Mesenchymal stem cell (in vitro differentiated cells and primary cell): ENCODE results near the gene ZNF280B.

ENCODE experiments used
- DNase-seq: peaks from one replicate; pipeline ENCODE4 v3.0.0-alpha.2; 2013
- H2AFZ ChIP-seq: one replicate; pipeline ENCODE4 v1.6.1; 2013; ENCODE audit warnings: low read depth, mild to moderate bottlenecking, control low read depth, inconsistent platforms, low read length, moderate library complexity
- H2AK5ac ChIP-seq: 2 replicates; pipeline ENCODE4 v1.6.1; 2013; ENCODE audit warnings: low read length, moderate library complexity, mild to moderate bottlenecking, inconsistent platforms; ENCODE audit not compliant: severe bottlenecking
- H2BK120ac ChIP-seq: one replicate; pipeline ENCODE4 v1.6.1; 2013; ENCODE audit warnings: low read depth, mild to moderate bottlenecking, inconsistent platforms, low read length, moderate library complexity
- H2BK12ac ChIP-seq, 2 experiments: one replicate each; pipeline ENCODE4 v1.6.1; 2013; ENCODE audit warnings: inconsistent platforms in 2 of 2, low read length in 2 of 2, mild to moderate bottlenecking in 2 of 2, moderate library complexity in 2 of 2, control low read depth in 1 of 2
- H2BK15ac ChIP-seq: one replicate; pipeline ENCODE4 v1.6.1; 2013; ENCODE audit warnings: mild to moderate bottlenecking, low read depth, inconsistent platforms; ENCODE audit not compliant: poor library complexity, severe bottlenecking
- H2BK5ac ChIP-seq: 2 replicates; pipeline ENCODE4 v1.6.1; 2013; ENCODE audit warnings: low read depth, mild to moderate bottlenecking, low read length, control low read depth, inconsistent platforms; ENCODE audit not compliant: poor library complexity, severe bottlenecking
- H3K14ac ChIP-seq, 2 experiments: one replicate each; pipeline ENCODE4 v1.6.1; 2013; ENCODE audit warnings: inconsistent platforms in 2 of 2, low read length in 2 of 2, control low read depth in 1 of 2, mild to moderate bottlenecking in 1 of 2, moderate library complexity in 1 of 2
- H3K18ac ChIP-seq, 2 experiments: one replicate each; pipeline ENCODE4 v1.6.1; 2013; ENCODE audit warnings: inconsistent platforms in 2 of 2, low read length in 2 of 2, control low read depth in 1 of 2, low read depth in 1 of 2, mild to moderate bottlenecking in 1 of 2
- H3K23ac ChIP-seq, 2 experiments: one replicate each; pipeline ENCODE4 v1.6.1; 2013; ENCODE audit warnings: inconsistent platforms in 2 of 2, low read length in 2 of 2, mild to moderate bottlenecking in 2 of 2, moderate library complexity in 2 of 2, control low read depth in 1 of 2
- H3K27ac ChIP-seq: 2 replicates; pipeline ENCODE4 v1.5.1; 2013; ENCODE audit warnings: mild to moderate bottlenecking, moderate library complexity, low read length, control low read depth, inconsistent platforms; ENCODE audit not compliant: poor library complexity, severe bottlenecking
- H3K27me3 ChIP-seq, 2 experiments: 2 replicates each; pipeline versions ENCODE4 v1.6.1 to v1.7.0; 2013; ENCODE audit warnings: low read length in 2 of 2, mild to moderate bottlenecking in 2 of 2, moderate library complexity in 2 of 2, control low read depth in 1 of 2, inconsistent platforms in 1 of 2; ENCODE audit not compliant: control insufficient read depth in 1 of 2, insufficient read depth in 1 of 2
- H3K36me3 ChIP-seq, 2 experiments: 2 replicates each; pipeline versions ENCODE4 v1.6.1 to v1.7.0; 2013; ENCODE audit warnings: low read length in 2 of 2, control low read depth in 1 of 2, inconsistent platforms in 1 of 2, low read depth in 1 of 2, mild to moderate bottlenecking in 1 of 2; ENCODE audit not compliant: insufficient read depth in 2 of 2, control insufficient read depth in 1 of 2
- H3K4ac ChIP-seq, 2 experiments: one replicate each; pipeline ENCODE4 v1.6.1; 2013; ENCODE audit warnings: inconsistent platforms in 2 of 2, low read length in 2 of 2, mild to moderate bottlenecking in 2 of 2, moderate library complexity in 2 of 2, control low read depth in 1 of 2, low read depth in 1 of 2
- H3K4me1 ChIP-seq: 2 replicates; pipeline ENCODE4 v1.6.1; 2013; ENCODE audit warnings: low read depth, low read length, control low read depth; ENCODE audit not compliant: control insufficient read depth, insufficient read depth
- H3K4me2 ChIP-seq: 2 replicates; pipeline ENCODE4 v1.6.1; 2013; ENCODE audit warnings: low read length, mild to moderate bottlenecking, inconsistent platforms; ENCODE audit not compliant: poor library complexity, severe bottlenecking
- H3K4me3 ChIP-seq, 2 experiments: 2 replicates each; pipeline versions ENCODE4 v1.5.1 to v1.7.0; 2013; ENCODE audit warnings: low read length in 2 of 2, mild to moderate bottlenecking in 2 of 2, control low read depth in 1 of 2, low read depth in 1 of 2; ENCODE audit not compliant: insufficient read depth in 1 of 2
- H3K79me1 ChIP-seq: replicated peaks from 2 replicates; pipeline ENCODE4 v1.6.1; 2013; ENCODE audit warnings: mild to moderate bottlenecking, control low read depth, low read length, inconsistent platforms; ENCODE audit not compliant: poor library complexity, severe bottlenecking
- H3K9ac ChIP-seq: 2 replicates; pipeline ENCODE4 v1.7.0; 2013; ENCODE audit warnings: mild to moderate bottlenecking, low read length, moderate library complexity
- H3K9me3 ChIP-seq: 2 replicates; pipeline ENCODE4 v1.7.0; 2013; ENCODE audit warnings: mild to moderate bottlenecking, low read length; ENCODE audit not compliant: control insufficient read depth
- H4K8ac ChIP-seq: one replicate; pipeline ENCODE4 v1.6.1; 2013; ENCODE audit warnings: inconsistent platforms, mild to moderate bottlenecking, low read length, moderate library complexity
- H4K91ac ChIP-seq: one replicate; pipeline ENCODE4 v1.6.1; 2013; ENCODE audit warnings: mild to moderate bottlenecking, low read length, inconsistent platforms
- WGBS: methylation state at CpG from one replicate; pipeline ENCODE4 v1.1.7; 2013; ENCODE audit warnings: mixed read lengths; 5-methylcytosine and 5-hydroxymethylcytosine counted together

Gene ZNF280B

DNA sequence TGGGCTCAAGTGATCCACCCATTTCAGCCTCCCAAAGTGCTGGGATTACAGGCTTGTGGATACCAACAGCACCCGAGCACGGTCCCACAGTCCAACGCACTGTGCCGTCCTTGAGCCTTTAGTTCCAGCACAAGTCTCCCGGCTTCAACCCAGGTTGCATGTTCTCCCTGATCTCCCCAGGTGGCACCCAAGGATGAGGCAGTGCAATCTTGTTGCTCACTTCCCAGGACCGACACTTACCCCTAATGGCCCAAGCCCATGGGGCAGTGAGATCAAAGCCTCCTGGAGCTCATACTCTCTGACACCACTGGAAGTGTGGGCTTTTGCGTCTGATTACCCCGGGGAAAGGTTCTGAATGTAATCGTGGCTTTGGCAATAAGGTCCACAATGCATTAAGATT lies 47.1 kb upstream of the ZNF280B start:
- no peak for DNase-seq
- H2AFZ ChIP-seq, result no peak overlapping the region
- H2BK15ac ChIP-seq, result no peak overlapping the region
- no peaks in the 10 kb centered on the region for H3K79me1 ChIP-seq
- no peak overlapping the region for H4K91ac ChIP-seq
- H3K4me3 ChIP-seq, result no peak overlapping the region
- no peaks in the 10 kb centered on the region for H3K4me1 ChIP-seq
- no peaks in the 10 kb centered on the region for H3K36me3 ChIP-seq
- H3K9me3 ChIP-seq, result no peaks in the 10 kb centered on the region
- H2AK5ac ChIP-seq, result no peak overlapping the region
- no peak overlapping the region for H3K18ac ChIP-seq
- H3K4me2 ChIP-seq, result no peak overlapping the region
- no peak overlapping the region for H3K23ac ChIP-seq
- H3K14ac ChIP-seq, result no peak overlapping the region
- no peak overlapping the region for H3K9ac ChIP-seq
- no peak overlapping the region for H2BK120ac ChIP-seq
- H3K27ac ChIP-seq, result no peak overlapping the region
- H2BK5ac ChIP-seq, result no peak overlapping the region
- WGBS, result 94% methylated on average over 9 of the region's 9 CpGs
- H3K4ac ChIP-seq, result no peak overlapping the region
- H4K8ac ChIP-seq, result no peak overlapping the region
- peaks cover 0 to 28% of the 10 kb centered on the region in 2 experiments for H3K27me3 ChIP-seq
- H2BK12ac ChIP-seq, result no peak overlapping the region

DNA sequence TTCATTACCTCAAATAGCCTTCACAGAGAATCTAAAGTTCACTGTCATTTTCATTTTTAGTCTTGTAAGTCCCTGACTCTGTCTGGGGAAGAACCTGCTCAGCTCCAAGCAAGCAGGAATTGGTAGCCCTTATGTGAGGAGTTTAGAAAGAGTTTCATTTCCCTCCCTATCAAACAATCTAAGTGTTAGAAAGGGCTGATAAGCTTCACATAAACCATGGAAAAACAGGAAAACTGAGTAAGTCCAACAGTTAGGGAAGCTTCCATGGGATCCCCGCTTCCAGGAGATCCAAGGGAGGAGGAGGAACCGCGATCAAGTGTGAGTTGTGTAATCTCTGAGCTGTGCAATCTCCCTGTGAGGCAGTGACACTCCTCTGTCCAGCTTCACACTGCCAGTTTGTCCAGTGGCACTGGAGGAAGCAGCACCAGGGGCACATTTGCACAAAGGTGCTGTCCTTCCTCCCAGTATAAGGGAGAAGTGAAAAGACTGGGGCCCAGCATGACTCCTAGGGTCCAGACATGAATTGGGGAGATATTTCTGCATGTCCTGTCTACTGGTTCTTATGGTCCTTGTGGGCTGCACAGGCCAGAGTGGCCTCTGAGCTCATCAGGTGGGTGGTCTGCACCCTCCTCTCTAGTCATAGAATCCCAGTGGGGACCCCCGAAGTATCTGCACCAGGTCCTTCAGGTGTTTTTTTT lies 46.2 kb upstream of the ZNF280B start:
- H3K9me3 ChIP-seq, result no peaks in the 10 kb centered on the region
- no peak overlapping the region for H3K18ac ChIP-seq
- no peak overlapping the region for H3K27ac ChIP-seq
- no peak overlapping the region for H2BK5ac ChIP-seq
- H2BK15ac ChIP-seq, result no peak overlapping the region
- no peak overlapping the region for H2BK120ac ChIP-seq
- no peak overlapping the region for H4K91ac ChIP-seq
- no peak overlapping the region for H3K4me3 ChIP-seq
- no peak overlapping the region for H3K9ac ChIP-seq
- H3K14ac ChIP-seq, result no peak overlapping the region
- no peak for DNase-seq
- no peak overlapping the region for H2AK5ac ChIP-seq
- no peaks in the 10 kb centered on the region for H3K36me3 ChIP-seq
- H3K23ac ChIP-seq, result no peak overlapping the region
- no peak overlapping the region for H2BK12ac ChIP-seq
- no peak overlapping the region for H3K4me2 ChIP-seq
- no peak overlapping the region for H2AFZ ChIP-seq
- 75% methylated on average over 3 of the region's 4 CpGs for WGBS
- peaks cover 0 to 32% of the 10 kb centered on the region in 2 experiments for H3K27me3 ChIP-seq
- H4K8ac ChIP-seq, result no peak overlapping the region
- H3K4me1 ChIP-seq, result no peaks in the 10 kb centered on the region
- H3K4ac ChIP-seq, result no peak overlapping the region
- no peaks in the 10 kb centered on the region for H3K79me1 ChIP-seq

DNA sequence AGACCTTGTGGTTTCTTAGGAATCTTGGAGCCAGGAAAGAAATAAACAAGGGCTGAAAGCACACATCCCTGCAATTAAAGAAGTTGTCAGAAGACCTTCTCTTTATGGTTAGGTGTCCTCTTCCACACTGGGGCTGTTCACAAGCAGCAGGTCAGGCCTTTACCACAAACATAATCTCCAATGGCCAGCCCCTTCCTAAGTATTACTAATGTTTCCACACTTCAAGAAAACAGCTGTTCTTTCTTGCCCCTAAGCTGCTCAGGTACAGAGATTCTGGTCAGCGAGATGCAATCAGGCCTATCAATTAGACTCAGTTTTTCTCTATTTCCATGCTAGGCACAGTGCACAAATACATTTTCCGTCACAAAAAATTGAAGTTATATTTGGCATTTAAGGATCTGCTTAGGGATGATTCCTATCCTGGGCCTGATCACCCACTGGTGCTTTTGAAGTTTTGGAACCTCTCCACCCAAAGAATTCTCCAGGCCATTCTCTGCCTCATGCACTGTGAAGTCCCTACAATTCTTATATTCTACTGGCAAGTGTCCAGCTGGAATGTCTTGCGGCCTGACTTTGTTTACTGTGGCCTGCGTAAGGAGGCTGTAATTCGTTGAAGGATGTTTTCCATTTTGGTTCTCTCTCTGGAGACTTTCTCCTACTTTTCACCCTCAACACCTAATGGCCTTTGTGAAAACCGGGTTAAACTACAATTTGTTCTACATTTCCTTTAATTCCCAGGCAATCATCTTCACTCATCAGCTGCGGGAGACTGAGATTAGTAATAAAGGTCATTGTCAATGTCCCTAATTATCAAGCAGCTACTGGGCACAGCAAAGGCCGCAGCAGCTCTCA lies 45.4 kb upstream of the ZNF280B start:
- H4K8ac ChIP-seq, result no peak overlapping the region
- H2BK120ac ChIP-seq, result no peak overlapping the region
- no peak overlapping the region for H3K4me2 ChIP-seq
- H3K36me3 ChIP-seq, result no peaks in the 10 kb centered on the region
- no peak overlapping the region for H2BK15ac ChIP-seq
- H3K9ac ChIP-seq, result no peak overlapping the region
- H3K23ac ChIP-seq, result no peak overlapping the region
- H3K4me3 ChIP-seq, result no peak overlapping the region
- no peak overlapping the region for H3K27ac ChIP-seq
- peaks cover 0 to 38% of the 10 kb centered on the region in 2 experiments for H3K27me3 ChIP-seq
- no peak overlapping the region for H2BK12ac ChIP-seq
- no peak overlapping the region for H2AFZ ChIP-seq
- H3K18ac ChIP-seq, result no peak overlapping the region
- H3K14ac ChIP-seq, result no peak overlapping the region
- H3K4me1 ChIP-seq, result no peaks in the 10 kb centered on the region
- no peak overlapping the region for H2AK5ac ChIP-seq
- 62% methylated on average over 7 of the region's 8 CpGs for WGBS
- H2BK5ac ChIP-seq, result no peak overlapping the region
- no peaks in the 10 kb centered on the region for H3K9me3 ChIP-seq
- no peaks in the 10 kb centered on the region for H3K79me1 ChIP-seq
- H3K4ac ChIP-seq, result no peak overlapping the region
- DNase-seq, result no peak
- no peak overlapping the region for H4K91ac ChIP-seq

DNA sequence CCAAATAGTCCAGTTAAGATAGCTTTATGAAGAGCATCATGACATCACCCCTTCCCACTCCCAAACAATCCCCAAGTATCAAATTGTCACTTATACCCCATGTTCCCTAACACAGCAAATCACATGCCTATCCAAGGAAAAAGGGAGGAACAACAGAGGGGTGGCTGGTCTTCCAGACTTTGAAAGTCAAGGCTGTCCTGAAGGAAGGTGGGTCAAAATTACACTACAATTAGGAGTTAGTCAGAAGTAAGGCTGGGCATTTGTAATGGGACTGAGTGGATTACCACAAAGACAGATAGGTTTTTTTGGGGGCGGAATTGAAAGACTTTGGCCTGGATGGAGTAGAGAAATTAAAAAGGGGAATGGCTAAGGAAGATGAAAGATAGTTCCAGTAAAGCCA lies 44.6 kb upstream of the ZNF280B start:
- H3K4me1 ChIP-seq, result no peaks in the 10 kb centered on the region
- H3K27me3 ChIP-seq, result peaks cover 6 to 46% of the 10 kb centered on the region in 2 experiments
- H3K4ac ChIP-seq, result no peak overlapping the region
- no peak overlapping the region for H2BK12ac ChIP-seq
- H3K79me1 ChIP-seq, result no peaks in the 10 kb centered on the region
- no peak overlapping the region for H2BK15ac ChIP-seq
- no peak overlapping the region for H3K4me2 ChIP-seq
- no peak overlapping the region for H4K8ac ChIP-seq
- H3K4me3 ChIP-seq, result no peak overlapping the region
- no peak overlapping the region for H2AK5ac ChIP-seq
- H3K9ac ChIP-seq, result no peak overlapping the region
- H2AFZ ChIP-seq, result no peak overlapping the region
- no peak overlapping the region for H3K27ac ChIP-seq
- H3K36me3 ChIP-seq, result no peaks in the 10 kb centered on the region
- H2BK120ac ChIP-seq, result no peak overlapping the region
- H3K9me3 ChIP-seq, result no peaks in the 10 kb centered on the region
- no peak overlapping the region for H3K14ac ChIP-seq
- no peak for DNase-seq
- H4K91ac ChIP-seq, result no peak overlapping the region
- H3K18ac ChIP-seq, result no peak overlapping the region
- 24% methylated on average over 1 of the region's 1 CpG for WGBS
- H2BK5ac ChIP-seq, result no peak overlapping the region
- no peak overlapping the region for H3K23ac ChIP-seq
